K562 (cell line): ENCODE data around the gene AMFR. TPM values are rescaled to one million over a fixed set of nuclear protein-coding genes. Genes with fewer than 3 reads are reported as not detected.

Experiments used
- CC2D1A ChIP-seq: fragments of 450-650 bp; IDR thresholded peaks from 2 replicates; pipeline ENCODE4 v1.6.1; 2017; ENCODE audit warnings: mild to moderate bottlenecking
- CHCHD3 ChIP-seq: fragments of 250-450 bp; sonication (Bioruptor Pico); IDR thresholded peaks from 2 replicates; pipeline ENCODE4 v2.1.2; 2022; ENCODE audit warnings: mild to moderate bottlenecking
- CHD4 ChIP-seq: fragments of 200-600 bp; sonication (generic); IDR thresholded peaks from 3 replicates; pipeline ENCODE4 v1.6.1; 2012; ENCODE audit warnings: low read depth, mild to moderate bottlenecking, mixed read lengths, low read length, inconsistent platforms; ENCODE audit not compliant: insufficient read depth, insufficient replicate concordance, poor library complexity, severe bottlenecking
- ETV5 ChIP-seq: sonication (generic); formaldehyde crosslinking; IDR thresholded peaks from 2 replicates; pipeline ENCODE4 v1.4.0; 2020; ENCODE audit warnings: low read depth, mild to moderate bottlenecking, missing genetic modification reagents
- FOXP4 ChIP-seq: sonication (generic); formaldehyde crosslinking; IDR thresholded peaks from 2 replicates; pipeline ENCODE4 v1.8.0; 2022; ENCODE audit warnings: mild to moderate bottlenecking, missing genetic modification reagents, borderline replicate concordance
- GATA2 ChIP-seq: sonication (generic); formaldehyde crosslinking; IDR thresholded peaks from 2 replicates; pipeline ENCODE4 v1.4.0; 2020; ENCODE audit warnings: mild to moderate bottlenecking, missing genetic modification reagents
- HMG20B ChIP-seq: fragments of 250-450 bp; sonication (Bioruptor Pico); IDR thresholded peaks from 2 replicates; pipeline ENCODE4 v1.5.0; 2021; ENCODE audit warnings: mild to moderate bottlenecking
- PTRF ChIP-seq: fragments of 450-650 bp; IDR thresholded peaks from 2 replicates; pipeline ENCODE4 v1.6.1; 2016; ENCODE audit warnings: mild to moderate bottlenecking, missing genetic modification characterization, missing compliant biosample characterization
- RFX1 ChIP-seq: fragments of 450-650 bp; IDR thresholded peaks from 2 replicates; pipeline ENCODE4 v1.6.1; 2016; ENCODE audit warnings: mild to moderate bottlenecking, moderate library complexity
- RFX7 ChIP-seq: fragments of 250-450 bp; sonication (Bioruptor Pico); IDR thresholded peaks from 2 replicates; pipeline ENCODE4 v1.5.1; 2021; ENCODE audit warnings: mild to moderate bottlenecking
- RNF2 ChIP-seq: sonication (generic); IDR thresholded peaks from 2 replicates; pipeline ENCODE4 v1.6.1; 2016
- SRSF9 ChIP-seq: fragments of 200-400 bp; formaldehyde crosslinking; IDR thresholded peaks from 2 replicates; pipeline ENCODE4 v1.6.1; 2017; ENCODE audit warnings: low read depth, low read length, borderline replicate concordance
- ZBTB49 ChIP-seq: sonication (generic); formaldehyde crosslinking; IDR thresholded peaks from 2 replicates; pipeline ENCODE4 v1.8.0; 2022; ENCODE audit warnings: missing genetic modification reagents, mild to moderate bottlenecking, borderline replicate concordance
- ZNF263 ChIP-seq: sonication (generic); formaldehyde crosslinking; IDR thresholded peaks from 2 replicates; pipeline ENCODE4 v1.8.0; 2022; ENCODE audit warnings: mild to moderate bottlenecking, missing genetic modification reagents, borderline replicate concordance
- ZNF445 ChIP-seq: fragments of 250-450 bp; sonication (Bioruptor Pico); IDR thresholded peaks from 2 replicates; pipeline ENCODE4 v1.4.0; 2020; ENCODE audit warnings: low read depth, mild to moderate bottlenecking, moderate library complexity
- ZNF592 ChIP-seq: fragments of 450-650 bp; IDR thresholded peaks from 2 replicates; pipeline ENCODE4 v1.6.1; 2017; ENCODE audit warnings: antibody characterized with exemption, mild to moderate bottlenecking
- polyA plus RNA-seq, 8 experiments: library from polyadenylated mRNA; depleted of rRNA in 4 of 8; stranded (reverse) in 5 of 8; unstranded in 3 of 8; fragments of >200 nt; fragmentation: Nextera tagmentation in 2 of 8; fragmentation: Illumina TruSeq in 1 of 8; extraction: Ambion mirVana in 2 of 8; extraction: Trizol in 1 of 8; gene quantifications; 2 replicates each; pipeline versions ENCODE4 v1.2.1 to v1.2.3, GENCODE V29; 2011 to 2014; ENCODE audit warnings: inconsistent platforms in 1 of 8, missing spikeins in 1 of 8
- total RNA-seq, 7 experiments: library from RNA; depleted of rRNA in 6 of 7; stranded (reverse); fragments of >200 nt in 6 of 7; fragmentation: Illumina TruSeq in 2 of 7; extraction: Trizol in 2 of 7; gene quantifications; 2 replicates each; pipeline versions ENCODE4 v1.2.1 to v1.2.3, GENCODE V29; 2011 to 2021; ENCODE audit warnings: low replicate concordance in 1 of 7

Gene AMFR
- total and polyA plus RNA-seq, 9 of the 15 experiments (the other 6 are each of a cell fraction or from before 2014, with no cell fraction given): 15.6 to 113 (median 58.4) TPM

- TF ChIP-seq ZBTB49 (no peak), ZNF592 (no peak), CHCHD3 (CRISPR knock-in tag) (no peak), CHD4 (peak; percentile 83), ZNF263 (CRISPR knock-in tag) (no peak), ZNF445 (CRISPR knock-in tag) (no peak), PTRF (tag) (no peak), RNF2 (no peak), SRSF9 (no peak), HMG20B (CRISPR knock-in tag) (no peak), GATA2 (CRISPR knock-in tag) (no peak), ETV5 (CRISPR knock-in tag) (0 out of 2 replicates have a peak, but pooled peaks have one; percentile 8), CC2D1A (no peak), FOXP4 (CRISPR knock-in tag) (no peak), RFX1 (peak; percentile 17; the same call in 1 of the 2 replicates), RFX7 (no peak)
These were observed 26.7 kb upstream of the AMFR start (continued) for GRCh38 chr16:56451753-56452689.
